ENCODE data around the gene COX14. TPM values are rescaled to one million over a fixed set of nuclear protein-coding genes. Genes with fewer than 3 reads are reported as not detected.

Gene COX14
- total and polyA plus RNA-seq, 7 experiments from 2014 or later = 37.2 to 244 (median 49.0) TPM

DNA sequence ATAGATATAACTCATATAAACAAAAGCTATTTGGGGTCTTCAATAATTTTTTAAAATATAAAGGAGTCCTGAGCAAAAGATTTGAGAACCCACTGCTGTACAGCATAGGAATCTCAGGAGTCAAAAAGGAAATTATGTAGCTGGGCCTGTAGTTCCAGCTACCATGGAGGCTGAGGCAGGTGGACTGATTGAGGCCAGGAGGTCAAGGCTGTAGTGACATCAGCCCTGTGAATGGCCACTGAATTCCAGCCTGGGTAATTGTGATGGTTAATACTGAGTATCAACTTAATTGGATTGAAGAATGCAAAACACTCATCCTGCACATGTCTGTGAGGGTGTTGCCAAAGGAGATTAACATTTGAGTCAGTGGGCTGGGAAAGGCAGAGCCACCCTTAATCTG, 44.6 kb downstream of the COX14 start:
- no peak overlapping the region for H3K27ac ChIP-seq (ENCODE audit: low read depth, low read length)
- H3K27me3 Mint-ChIP-seq = no peaks in the 10 kb centered on the region
- no peaks in the 10 kb centered on the region for H3K27me3 ChIP-seq (ENCODE audit: control insufficient read depth in 2 of 2, insufficient read depth in 2 of 2, low read length in 2 of 2)
- H3K27ac Mint-ChIP-seq = peak overlapping the region in 3 of 9 donors; percentile 11 to 54 (median 24)
- CTCF ChIA-PET = interaction anchor here (1.0 kb wide), 1 partner anchor 45 kb away, joined by 3 read pairs; the partner anchor contains the start of gene COX14
- H3K4me3 ChIP-seq (ENCODE audit: low read length) = no peak overlapping the region
- POLR2A ChIA-PET = interaction anchor here (1.2 kb wide), 1 partner anchor 10 kb away, joined by 9 read pairs; the partner anchor contains the start of gene CERS5
- H3K36me3 Mint-ChIP-seq = peaks cover 0 to 8% (median 5%) of the 10 kb centered on the region in 5 donors
- DNase-seq (no peak), ATAC-seq (no peak)
- peaks cover 16 to 35% (median 30%) of the 10 kb centered on the region in 7 donors for H3K4me1 Mint-ChIP-seq
- no peaks in the 10 kb centered on the region for H3K9me3 ChIP-seq (ENCODE audit: control insufficient read depth in 2 of 3, low read length in 3 of 3)
- intact Hi-C loops (cut with micrococcal nuclease) = no loop called here
- no peaks in the 10 kb centered on the region for H3K9me3 Mint-ChIP-seq
- peaks cover 0 to 6% (median 0%) of the 10 kb centered on the region in 3 experiments for H3K36me3 ChIP-seq (ENCODE audit: control insufficient read depth in 2 of 3, insufficient read depth in 3 of 3, low read length in 3 of 3)
- H3K4me3 Mint-ChIP-seq = no peak overlapping the region
- H3K4me1 ChIP-seq (ENCODE audit: control insufficient read depth in 2 of 2, insufficient read depth in 2 of 2, low read length in 2 of 2) = no peaks in the 10 kb centered on the region

GRCh38 chr12:50157259-50157658, 45.2 kb downstream of the COX14 start:
- CTCF ChIA-PET = interaction anchor here (0.6 to 1.0 kb wide), 2 partner anchors 12 to 46 kb away, joined by 3 read pairs; partner anchors contain the start of gene COX14
- H3K4me1 Mint-ChIP-seq = peaks cover 16 to 37% (median 30%) of the 10 kb centered on the region in 7 donors
- peaks cover 0 to 6% (median 0%) of the 10 kb centered on the region in 3 experiments for H3K36me3 ChIP-seq (ENCODE audit: control insufficient read depth in 2 of 3, insufficient read depth in 3 of 3, low read length in 3 of 3)
- no peaks in the 10 kb centered on the region for H3K27me3 ChIP-seq (ENCODE audit: control insufficient read depth in 2 of 2, insufficient read depth in 2 of 2, low read length in 2 of 2)
- no peak for ATAC-seq
- no peak overlapping the region for H3K4me3 ChIP-seq (ENCODE audit: low read length)
- no peaks in the 10 kb centered on the region for H3K27me3 Mint-ChIP-seq
- H3K9me3 Mint-ChIP-seq = no peaks in the 10 kb centered on the region
- no peaks in the 10 kb centered on the region for H3K4me1 ChIP-seq (ENCODE audit: control insufficient read depth in 2 of 2, insufficient read depth in 2 of 2, low read length in 2 of 2)
- peaks cover 0 to 8% (median 5%) of the 10 kb centered on the region in 5 donors for H3K36me3 Mint-ChIP-seq
- no peak overlapping the region for H3K27ac ChIP-seq (ENCODE audit: low read depth, low read length)
- POLR2A ChIA-PET = interaction anchor here (0.9 kb wide), 1 partner anchor 9 kb away, joined by 5 read pairs; the partner anchor contains the start of gene CERS5
- no peak for DNase-seq
- no peaks in the 10 kb centered on the region for H3K9me3 ChIP-seq (ENCODE audit: control insufficient read depth in 2 of 3, low read length in 3 of 3)
- intact Hi-C loops (cut with micrococcal nuclease) = no loop called here
- no peak overlapping the region for H3K4me3 Mint-ChIP-seq
- peak overlapping the region in 5 of 9 donors; percentile 5 to 54 (median 24) for H3K27ac Mint-ChIP-seq

- peaks cover 0 to 11% (median 5%) of the 10 kb centered on the region in 5 donors for H3K36me3 Mint-ChIP-seq
- H3K27me3 Mint-ChIP-seq = no peaks in the 10 kb centered on the region
- H3K4me1 Mint-ChIP-seq = peaks cover 27 to 56% (median 47%) of the 10 kb centered on the region in 7 donors
- ChIA-PET CTCF (interaction anchor here (0.9 kb wide), 2 partner anchors 15 to 29 kb away, joined by 3 read pairs; no protein-coding TSS in a partner anchor), POLR2A (no interaction called here)
- H3K4me3 ChIP-seq (ENCODE audit: low read length) = no peak overlapping the region
- no peaks in the 10 kb centered on the region for H3K27me3 ChIP-seq (ENCODE audit: control insufficient read depth in 2 of 2, insufficient read depth in 2 of 2, low read length in 2 of 2)
- H3K4me3 Mint-ChIP-seq = no peak overlapping the region
- no peaks in the 10 kb centered on the region for H3K36me3 ChIP-seq (ENCODE audit: control insufficient read depth in 2 of 3, insufficient read depth in 3 of 3, low read length in 3 of 3)
- no peaks in the 10 kb centered on the region for H3K9me3 Mint-ChIP-seq
- peak overlapping the region in 5 of 9 donors; percentile 1 to 16 (median 7) for H3K27ac Mint-ChIP-seq
- H3K27ac ChIP-seq (ENCODE audit: low read depth, low read length) = no peak overlapping the region
- no peak for ATAC-seq
- H3K4me1 ChIP-seq (ENCODE audit: control insufficient read depth in 2 of 2, insufficient read depth in 2 of 2, low read length in 2 of 2) = peaks cover under 1 to 4% of the 10 kb centered on the region in 2 donors
- DNase-seq = no peak
- intact Hi-C loops (cut with micrococcal nuclease) = no loop called here
- no peaks in the 10 kb centered on the region for H3K9me3 ChIP-seq (ENCODE audit: control insufficient read depth in 2 of 3, low read length in 3 of 3)
Measured at GRCh38 chr12:50160643-50161042, 48.6 kb downstream of the COX14 start.

DNA sequence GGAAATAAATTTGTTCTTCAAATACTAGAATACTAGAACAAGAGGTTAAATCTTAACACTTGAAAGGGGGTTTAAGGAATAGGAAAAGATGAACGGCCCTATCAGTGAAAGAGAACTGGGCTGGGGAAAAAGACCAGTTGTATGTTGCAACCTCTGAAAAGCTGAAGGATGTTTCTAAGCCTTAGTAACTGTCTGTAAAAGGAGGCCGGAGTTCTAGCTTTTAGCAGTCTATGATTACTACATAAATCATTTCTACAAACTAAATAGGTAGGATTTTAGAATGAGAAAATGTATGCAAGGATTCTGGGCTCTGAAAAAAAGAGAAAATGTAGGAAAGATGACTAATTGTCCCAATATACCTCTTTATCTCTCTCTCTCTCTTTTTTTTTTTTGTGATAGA, 50.2 kb downstream of the COX14 start:
- H3K36me3 Mint-ChIP-seq = peaks cover 0 to 17% (median 5%) of the 10 kb centered on the region in 5 donors
- H3K4me1 Mint-ChIP-seq = peaks cover 35 to 61% (median 54%) of the 10 kb centered on the region in 7 donors
- intact Hi-C loops (cut with micrococcal nuclease) = no loop called here
- no peak overlapping the region for H3K4me3 Mint-ChIP-seq
- Histone ChIP-seq H3K36me3 (ENCODE audit: control insufficient read depth in 2 of 3, insufficient read depth in 3 of 3, low read length in 3 of 3) (peaks cover 0 to 5% (median 0%) of the 10 kb centered on the region in 3 experiments), H3K9me3 (ENCODE audit: control insufficient read depth in 2 of 3, low read length in 3 of 3) (no peaks in the 10 kb centered on the region), H3K27ac (ENCODE audit: low read depth, low read length) (no peak overlapping the region), H3K4me1 (ENCODE audit: control insufficient read depth in 2 of 2, insufficient read depth in 2 of 2, low read length in 2 of 2) (peaks cover 7 to 13% of the 10 kb centered on the region in 2 donors), H3K27me3 (ENCODE audit: control insufficient read depth in 2 of 2, insufficient read depth in 2 of 2, low read length in 2 of 2) (no peaks in the 10 kb centered on the region), H3K4me3 (ENCODE audit: low read length) (no peak overlapping the region)
- POLR2A ChIA-PET = interaction anchor here (0.7 kb wide), 2 partner anchors 8 to 145 kb away, joined by 3 to 12 read pairs; no protein-coding TSS in a partner anchor
- H3K27ac Mint-ChIP-seq = peak overlapping the region in 1 of 9 donors; percentile 31
- CTCF ChIA-PET = interaction anchor here (0.6 to 1.3 kb wide), 4 partner anchors 14 to 296 kb away, joined by 3 to 4 read pairs (median 3); no protein-coding TSS in a partner anchor
- H3K27me3 Mint-ChIP-seq = no peaks in the 10 kb centered on the region
- no peaks in the 10 kb centered on the region for H3K9me3 Mint-ChIP-seq
- DNase-seq = no peak
- ATAC-seq = no peak

DNA sequence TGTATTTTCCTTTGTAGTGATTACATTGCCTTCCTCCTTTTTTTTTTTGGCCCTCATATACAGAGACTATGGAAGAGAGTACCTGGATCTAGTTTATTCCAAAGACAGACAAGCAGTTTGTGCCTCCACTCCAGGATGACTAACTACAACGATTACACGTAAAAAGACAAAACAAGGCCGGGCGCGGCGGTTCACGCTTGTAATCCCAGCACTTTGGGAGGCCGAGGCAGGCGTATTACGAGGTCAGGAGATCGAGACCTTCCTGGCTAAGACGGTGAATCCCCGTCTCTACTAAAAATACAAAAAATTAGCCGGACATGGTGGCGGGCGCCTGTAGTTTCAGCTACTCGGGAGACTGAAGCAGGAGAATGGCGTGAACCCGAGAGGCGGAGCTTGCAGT, 52.9 kb downstream of the COX14 start:
- Histone ChIP-seq H3K4me1 (ENCODE audit: control insufficient read depth in 2 of 2, insufficient read depth in 2 of 2, low read length in 2 of 2) (peaks cover 11 to 13% of the 10 kb centered on the region in 2 donors), H3K9me3 (ENCODE audit: control insufficient read depth in 2 of 3, low read length in 3 of 3) (no peaks in the 10 kb centered on the region), H3K27ac (ENCODE audit: low read depth, low read length) (no peak overlapping the region), H3K36me3 (ENCODE audit: control insufficient read depth in 2 of 3, insufficient read depth in 3 of 3, low read length in 3 of 3) (peaks cover 0 to 5% (median 0%) of the 10 kb centered on the region in 3 experiments), H3K4me3 (ENCODE audit: low read length) (no peak overlapping the region), H3K27me3 (ENCODE audit: control insufficient read depth in 2 of 2, insufficient read depth in 2 of 2, low read length in 2 of 2) (no peaks in the 10 kb centered on the region)
- Mint-ChIP-seq H3K9me3 (peaks cover 0 to 4% (median 0%) of the 10 kb centered on the region in 11 donors), H3K27ac (peak overlapping the region in 8 of 9 donors; percentile 19 to 80 (median 56)), H3K4me1 (peaks cover 28 to 50% (median 40%) of the 10 kb centered on the region in 7 donors), H3K27me3 (no peaks in the 10 kb centered on the region), H3K4me3 (peak overlapping the region; percentile 5 to 97 (median 70)), H3K36me3 (peaks cover 0 to 12% (median 0%) of the 10 kb centered on the region in 5 donors)
- DNase-seq (no peak), ATAC-seq (no peak)
- ChIA-PET CTCF (interaction anchor here (0.8 kb wide), 1 partner anchor 64 kb away, joined by 3 read pairs; no protein-coding TSS in a partner anchor), POLR2A (interaction anchor here (0.7 to 2.5 kb wide), 2 partner anchors 19 to 48 kb away, joined by 3 to 5 read pairs; no protein-coding TSS in a partner anchor)
- intact Hi-C loops (cut with micrococcal nuclease) = no loop called here

DNA sequence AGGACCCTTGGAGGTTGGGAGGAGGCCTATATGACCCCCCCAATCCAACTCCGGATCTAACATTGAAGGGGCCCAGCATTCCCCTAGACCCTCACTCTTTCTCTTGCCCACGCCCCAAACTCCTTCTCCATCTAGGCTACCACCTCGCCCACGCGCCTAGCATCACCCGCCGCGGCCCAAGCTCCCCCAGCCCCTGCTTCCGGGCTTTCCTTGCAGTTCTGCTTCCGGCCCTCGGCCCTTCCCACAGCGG, 54.7 kb downstream of the COX14 start:
- DNase-seq (peak in 2 of 9 donors; percentile 39 to 78), ATAC-seq (no peak)
- Mint-ChIP-seq H3K4me1 (peaks cover 16 to 38% (median 30%) of the 10 kb centered on the region in 7 donors), H3K9me3 (peaks cover 0 to 9% (median 0%) of the 10 kb centered on the region in 11 donors), H3K27ac (peak overlapping the region; percentile 84 to 98 (median 93)), H3K36me3 (peaks cover 0 to 12% (median 0%) of the 10 kb centered on the region in 5 donors), H3K27me3 (no peaks in the 10 kb centered on the region), H3K4me3 (peak overlapping the region; percentile 82 to 98 (median 93))
- H3K27me3 ChIP-seq (ENCODE audit: control insufficient read depth in 2 of 2, insufficient read depth in 2 of 2, low read length in 2 of 2) = no peaks in the 10 kb centered on the region
- no peaks in the 10 kb centered on the region for H3K9me3 ChIP-seq (ENCODE audit: control insufficient read depth in 2 of 3, low read length in 3 of 3)
- H3K4me3 ChIP-seq (ENCODE audit: low read length) = peak overlapping the region; percentile 69
- H3K4me1 ChIP-seq (ENCODE audit: control insufficient read depth in 2 of 2, insufficient read depth in 2 of 2, low read length in 2 of 2) = peaks cover 11 to 13% of the 10 kb centered on the region in 2 donors
- POLR2A ChIA-PET = interaction anchor here (0.6 to 2.9 kb wide), 8 partner anchors 9 to 117 kb away, joined by 3 to 35 read pairs (median 5); partner anchors contain the start of gene COX14
- peak overlapping the region; percentile 93 for H3K27ac ChIP-seq (ENCODE audit: low read depth, low read length)
- intact Hi-C loops (cut with micrococcal nuclease) = loop anchor here (1.0 to 2.0 kb wide), 11 partner anchors 9 to 425 kb away; partner anchors contain the start of genes LARP4 (in 2 of the 2), RACGAP1 (in 2 of the 2), SMARCD1 (in 2 of the 2) and COX14 (in 1 of the 2)
- peaks cover 0 to 5% (median 0%) of the 10 kb centered on the region in 3 experiments for H3K36me3 ChIP-seq (ENCODE audit: control insufficient read depth in 2 of 3, insufficient read depth in 3 of 3, low read length in 3 of 3)
- CTCF ChIA-PET = interaction anchor here (0.5 to 1.8 kb wide), 7 partner anchors 9 to 82 kb away, joined by 3 to 11 read pairs (median 4); partner anchors contain the start of genes COX14 and SMARCD1
